Bronchial epithelial cell (primary cell): Measurements from ENCODE around the gene SLC39A11. TPM values are rescaled to one million over a fixed set of nuclear protein-coding genes. Genes with fewer than 3 reads are reported as not detected.

Experiments used
- DNase-seq: peaks from one replicate; pipeline ENCODE4 v3.0.0-alpha.2; 2010; ENCODE audit warnings: low read depth
- FAIRE-seq: peaks from 2 replicates; lab custom pipeline; 2011; peaks lifted over from hg19 to GRCh38; lab: Jason Lieb, UNC
- H3K27me3 ChIP-seq: 2 replicates; pipeline ENCODE4 v1.5.1; 2011; ENCODE audit warnings: low read length; ENCODE audit not compliant: control insufficient read depth, insufficient read depth
- H3K36me3 ChIP-seq: 2 replicates; pipeline ENCODE4 v1.5.1; 2011; ENCODE audit warnings: low read length; ENCODE audit not compliant: control insufficient read depth, insufficient read depth
- H3K4me3 ChIP-seq: 2 replicates; pipeline ENCODE4 v1.5.1; 2011; ENCODE audit warnings: mild to moderate bottlenecking, low read depth, low read length, control low read depth
- CTCF ChIP-seq: IDR thresholded peaks from 2 replicates; pipeline ENCODE4 v1.5.1; 2011; ENCODE audit warnings: mild to moderate bottlenecking, moderate library complexity, low read length, control low read depth, inconsistent platforms; ENCODE audit not compliant: insufficient read depth, severe bottlenecking
- total RNA-seq: library from RNA; depleted of rRNA; stranded (reverse); fragments of >200 nt; gene quantifications from 2 replicates; pipeline ENCODE4 v1.2.1, GENCODE V29; 2014

SLC39A11 gene
- total RNA-seq, 1 donor from 2014 or later = 23.4 TPM

GRCh38 chr17:73052923-73053322 is 39.6 kb downstream of the SLC39A11 start:
- Histone ChIP-seq H3K4me3 (no peak overlapping the region), H3K36me3 (no peaks in the 10 kb centered on the region), H3K27me3 (no peaks in the 10 kb centered on the region)
- no peak for FAIRE-seq
- DNase-seq = no peak
- TF ChIP-seq CTCF = no peak

- H3K36me3 ChIP-seq = no peaks in the 10 kb centered on the region
- FAIRE-seq (no peak), DNase-seq (no peak)
- H3K27me3 ChIP-seq = no peaks in the 10 kb centered on the region
- TF ChIP-seq CTCF = no peak
- no peak overlapping the region for H3K4me3 ChIP-seq
Observed at GRCh38 chr17:73050797-73051196, 41.7 kb downstream of the SLC39A11 start.

- DNase-seq = no peak
- FAIRE-seq = no peak
- Histone ChIP-seq H3K27me3 (no peaks in the 10 kb centered on the region), H3K4me3 (no peak overlapping the region), H3K36me3 (no peaks in the 10 kb centered on the region)
- TF ChIP-seq CTCF = no peak
Observed at GRCh38 chr17:73048170-73048569, 44.3 kb downstream of the SLC39A11 start.

GRCh38 chr17:73045724-73046123 is 46.8 kb downstream of the SLC39A11 start:
- peak; percentile 7 for FAIRE-seq
- Histone ChIP-seq H3K27me3 (no peaks in the 10 kb centered on the region), H3K36me3 (no peaks in the 10 kb centered on the region), H3K4me3 (no peak overlapping the region)
- DNase-seq = no peak
- TF ChIP-seq CTCF = no peak

GRCh38 chr17:73043686-73044581 is 48.6 kb downstream of the SLC39A11 start:
- peak; percentile 98 for FAIRE-seq
- no peak for TF ChIP-seq CTCF
- Histone ChIP-seq H3K36me3 (no peaks in the 10 kb centered on the region), H3K4me3 (no peak overlapping the region), H3K27me3 (no peaks in the 10 kb centered on the region)
- DNase-seq = peak; percentile 75
